HG03159 (cell line): ENCODE results near the gene AP4B1.
"Not testable (repeated sequence)": the region's sequence is repeated elsewhere in the genome, so short reads cannot be mapped to it uniquely, and the experiment has no call there.

Experiments used
- ATAC-seq: cut with Tn5 transposase; IDR thresholded peaks from one replicate; pipeline ENCODE4 v1.9.1; 2021; ENCODE audit warnings: mild to moderate bottlenecking, moderate library complexity; ENCODE audit not compliant: unreplicated experiment

Gene AP4B1

GRCh38 chr1:113904674-113905434 lies at the start of gene AP4B1, which contains the start of gene DCLRE1B:
Gene AP4B1, minus strand, starts transcription at chr1:113904799. Its CDS starts 82 bp downstream, at chr1:113904717.
Gene DCLRE1B, plus strand, starts transcription at chr1:113905326. Its CDS starts 261 bp downstream, at chr1:113905587.
- peak; percentile 90 for ATAC-seq

- no peak for ATAC-seq
These were observed 47.1 kb upstream of the AP4B1 start for GRCh38 chr1:113951719-113952118.

GRCh38 chr1:113950908-113951307 lies 46.3 kb upstream of the AP4B1 start:
- ATAC-seq: no peak

GRCh38 chr1:113949007-113949406 lies 44.4 kb upstream of the AP4B1 start:
- no peak for ATAC-seq

GRCh38 chr1:113948151-113948550 lies 43.6 kb upstream of the AP4B1 start:
- not testable (repeated sequence) for ATAC-seq

- no peak for ATAC-seq
These were observed 42.9 kb upstream of the AP4B1 start for GRCh38 chr1:113947388-113948107.

- no peak for ATAC-seq
These were observed 42.2 kb upstream of the AP4B1 start for GRCh38 chr1:113946678-113947387.

- ATAC-seq: no peak
These were observed 41.5 kb upstream of the AP4B1 start for GRCh38 chr1:113946112-113946511.

- no peak for ATAC-seq
These were observed 40.7 kb upstream of the AP4B1 start for GRCh38 chr1:113945329-113945728.

- no peak for ATAC-seq
These were observed 38.6 kb upstream of the AP4B1 start for GRCh38 chr1:113943028-113943811.

- no peak for ATAC-seq
These were observed 37.9 kb upstream of the AP4B1 start for GRCh38 chr1:113942527-113942926.

GRCh38 chr1:113941245-113941559 lies 36.6 kb upstream of the AP4B1 start:
- ATAC-seq: no peak

GRCh38 chr1:113940365-113941244 lies 36.0 kb upstream of the AP4B1 start:
- peak; percentile 55 for ATAC-seq

- ATAC-seq: no peak
These were observed 33.6 kb upstream of the AP4B1 start for GRCh38 chr1:113938192-113938591.

- ATAC-seq: no peak
These were observed 32.5 kb upstream of the AP4B1 start for GRCh38 chr1:113937146-113937545.

- ATAC-seq: no peak
These were observed 31.4 kb upstream of the AP4B1 start for GRCh38 chr1:113935970-113936369.

GRCh38 chr1:113935176-113935575 lies 30.6 kb upstream of the AP4B1 start:
- ATAC-seq: no peak

- ATAC-seq: no peak
These were observed 30.0 kb upstream of the AP4B1 start for GRCh38 chr1:113934511-113935055.

- no peak for ATAC-seq
These were observed 29.4 kb upstream of the AP4B1 start for GRCh38 chr1:113934006-113934405.

GRCh38 chr1:113931451-113931851 lies 26.9 kb upstream of the AP4B1 start:
- no peak for ATAC-seq
